ENCODE measurements around the gene KIF1A.

The KIF1A gene

GRCh38 chr2:240742602-240743095, 77.4 kb downstream of the KIF1A start:
- no peak for TF ChIP-seq CTCF (IDR thresholded peaks at IDR 0.05; ENCODE audit: control insufficient read depth, insufficient read depth, low read depth, low read length, missing control alignments)
- no peak overlapping the region for H3K4me3 ChIP-seq (ENCODE audit: control insufficient read depth, low read depth, low read length)
- DNase-seq (ENCODE audit: low read depth), result no peak

DNA sequence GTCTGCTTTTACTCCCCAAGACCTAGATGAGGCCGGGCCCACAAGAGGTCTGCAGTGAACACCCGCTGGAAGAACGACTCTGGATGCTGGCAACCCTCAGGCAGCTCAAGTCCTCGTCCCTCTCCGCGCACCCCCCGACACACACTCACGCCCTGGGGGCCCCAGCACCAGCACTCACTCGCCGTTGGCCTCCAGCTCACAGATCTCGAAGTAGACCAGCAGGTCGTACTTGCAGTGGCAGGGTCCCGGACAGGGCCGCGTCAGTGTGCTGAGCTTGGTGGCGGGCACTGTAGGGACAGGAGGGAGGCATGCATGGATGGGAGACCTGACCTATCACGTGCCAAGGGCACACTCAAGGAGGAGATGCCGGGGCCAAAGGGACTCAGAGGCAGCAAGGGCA, 78.9 kb downstream of the KIF1A start:
- DNase-seq (ENCODE audit: low read depth), result no peak

GRCh38 chr2:240739797-240740196, 80.2 kb downstream of the KIF1A start:
- TF ChIP-seq CTCF (IDR thresholded peaks at IDR 0.05; ENCODE audit: control insufficient read depth, insufficient read depth, low read depth, low read length, missing control alignments), result no peak
- no peak for DNase-seq (ENCODE audit: low read depth)
- no peak overlapping the region for H3K4me3 ChIP-seq (ENCODE audit: control insufficient read depth, low read depth, low read length)

More for the DNA sequence above, 78.9 kb downstream of the KIF1A start:
- no peak for TF ChIP-seq CTCF (IDR thresholded peaks at IDR 0.05; ENCODE audit: control insufficient read depth, insufficient read depth, low read depth, low read length, missing control alignments)
- no peak overlapping the region for H3K4me3 ChIP-seq (ENCODE audit: control insufficient read depth, low read depth, low read length)

DNA sequence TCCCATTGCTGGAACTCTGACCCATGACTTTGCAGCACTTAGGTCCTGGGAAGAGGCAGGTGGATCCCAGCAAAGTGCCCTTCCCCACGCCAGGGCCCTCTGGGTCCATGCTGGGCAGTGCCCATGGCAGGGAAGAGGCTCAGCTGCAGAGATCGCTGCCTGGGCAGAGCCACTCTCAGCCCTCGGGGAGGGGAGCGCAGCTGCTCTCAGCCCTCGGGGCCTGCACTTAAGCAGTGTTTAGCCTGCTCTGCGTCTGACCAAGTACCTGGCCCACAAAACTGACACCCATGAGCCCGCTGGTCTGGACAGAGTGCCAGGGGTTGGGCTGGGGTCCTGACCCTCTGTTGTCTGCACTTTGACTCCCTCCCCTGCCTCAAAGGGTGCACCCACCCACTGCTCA, 82.1 kb downstream of the KIF1A start:
- DNase-seq (ENCODE audit: low read depth), result no peak
- TF ChIP-seq CTCF (IDR thresholded peaks at IDR 0.05; ENCODE audit: control insufficient read depth, insufficient read depth, low read depth, low read length, missing control alignments), result no peak
- no peak overlapping the region for H3K4me3 ChIP-seq (ENCODE audit: control insufficient read depth, low read depth, low read length)

GRCh38 chr2:240737512-240737911, 82.5 kb downstream of the KIF1A start:
- no peak for TF ChIP-seq CTCF (IDR thresholded peaks at IDR 0.05; ENCODE audit: control insufficient read depth, insufficient read depth, low read depth, low read length, missing control alignments)
- H3K4me3 ChIP-seq (ENCODE audit: control insufficient read depth, low read depth, low read length), result no peak overlapping the region
- DNase-seq (ENCODE audit: low read depth), result no peak

DNA sequence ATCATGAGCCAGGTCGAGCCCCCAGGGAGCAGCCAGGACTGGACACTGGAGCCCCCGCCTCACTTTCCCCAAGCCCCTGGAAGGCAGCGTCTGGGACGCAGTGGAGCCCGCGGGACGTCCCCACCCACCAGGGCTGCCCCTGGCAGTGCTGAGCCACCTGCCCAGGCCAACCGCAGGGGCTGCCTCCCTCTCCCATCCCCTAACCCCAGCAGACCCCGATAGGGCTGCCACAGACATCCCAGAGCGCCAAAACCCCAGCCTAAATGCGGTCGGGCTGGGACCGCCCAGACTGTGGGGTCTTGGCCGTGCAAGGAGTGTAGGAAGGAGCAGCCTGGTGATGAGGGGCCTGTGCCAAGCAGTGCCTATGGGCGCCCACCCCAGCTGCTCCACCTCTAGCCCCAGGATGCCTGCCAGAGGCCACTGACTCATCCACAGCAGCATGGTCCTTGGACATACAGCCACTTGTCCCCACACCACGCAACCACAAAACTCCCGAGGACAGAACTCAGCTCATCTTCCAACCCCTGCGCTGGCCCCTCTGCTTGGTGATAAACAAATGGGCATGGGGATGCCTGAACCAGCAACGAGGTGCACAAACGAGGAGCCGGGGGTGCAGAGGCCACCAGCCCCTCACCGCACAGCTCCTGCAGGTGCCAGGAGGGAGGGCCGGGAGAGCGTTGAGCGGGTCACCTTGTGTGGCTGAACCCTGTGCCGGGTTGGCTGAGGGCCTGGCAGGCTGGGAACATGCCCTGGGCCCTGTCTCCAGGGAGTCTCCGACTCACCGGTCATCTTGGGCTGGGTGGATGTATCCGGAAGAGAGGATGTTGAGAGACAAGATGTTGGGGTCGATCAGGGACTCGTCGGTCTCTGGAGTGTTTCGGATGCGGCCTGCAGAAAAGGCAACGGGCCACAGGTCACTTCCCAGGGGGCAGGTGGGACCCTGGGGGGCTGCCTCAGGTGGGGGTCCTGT, 83.5 kb downstream of the KIF1A start:
- H3K4me3 ChIP-seq (ENCODE audit: control insufficient read depth, low read depth, low read length), result no peak overlapping the region
- no peak for TF ChIP-seq CTCF (IDR thresholded peaks at IDR 0.05; ENCODE audit: control insufficient read depth, insufficient read depth, low read depth, low read length, missing control alignments)
- DNase-seq (ENCODE audit: low read depth), result no peak

Measured in AG09309 (cell line).